C4-2B (cell line): ENCODE results near the gene LRBA.

Experiments used
- CTCF ChIP-seq: fragments of 450-650 bp; conservative IDR thresholded peaks from 2 replicates; pipeline ENCODE4 v1.5.1; 2017; ENCODE audit warnings: mild to moderate bottlenecking
- ZFX ChIP-seq: fragments of 450-650 bp; IDR thresholded peaks from 2 replicates; pipeline ENCODE4 v1.6.1; 2017

GRCh38 chr4:150779707-150780106 lies 235.4 kb downstream of the LRBA start:
- no peak for TF ChIP-seq CTCF
- TF ChIP-seq ZFX: no peak
